ENCODE results near the gene ATP8A2. TPM values are rescaled to one million over a fixed set of nuclear protein-coding genes. Genes with fewer than 3 reads are reported as not detected.

ATP8A2 gene
- total RNA-seq = under 1 TPM; 0.24 to 0.29 TPM
- under 1 TPM in 1 of 2 donors, not detected in 1; 0.13 TPM for polyA plus RNA-seq
- long read RNA-seq, donor 1 = 0 reads
- long read RNA-seq, donor 2, partial matches to known transcripts = 0 of 1 reads
- long read RNA-seq, donor 2, other reads (novel, unspliced or antisense) = 1 of 1 reads

DNA sequence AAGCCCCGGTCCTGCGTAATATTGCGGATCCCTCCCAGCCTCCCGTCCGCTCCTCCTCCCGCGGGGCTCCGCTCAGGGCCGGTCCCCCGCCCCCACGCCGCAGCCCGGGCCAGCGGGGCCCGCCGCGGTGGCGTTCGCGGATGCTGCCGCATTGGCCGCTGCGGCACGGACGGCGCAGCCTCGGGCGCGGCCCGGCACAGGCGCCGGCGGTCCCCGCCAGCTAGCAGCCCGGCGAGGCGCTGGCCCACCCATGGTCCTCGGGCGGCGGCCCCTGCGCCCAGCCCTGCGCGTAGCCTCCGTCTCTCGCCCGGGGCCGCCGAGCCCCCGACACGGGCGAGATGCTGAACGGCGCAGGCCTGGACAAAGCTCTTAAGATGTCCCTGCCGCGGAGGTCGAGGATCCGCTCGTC lies at the start of gene ATP8A2:
Gene ATP8A2, plus strand, starts transcription at position 100 of the 409 bp plus-strand sequence. Its CDS starts 239 bp downstream, at position 339.
- no peak within 1 kb of the TSS for H3K27ac ChIP-seq (ENCODE audit: low read depth in 1 of 2, low read length in 2 of 2)
- no peaks in the 10 kb centered on the region for H3K36me3 ChIP-seq (ENCODE audit: control insufficient read depth in 1 of 2, insufficient read depth in 2 of 2, low read length in 1 of 2)
- H3K4me1 ChIP-seq (ENCODE audit: control insufficient read depth in 1 of 2, insufficient read depth in 2 of 2, low read length in 2 of 2) = no peaks in the 10 kb centered on the region
- ATAC-seq (ENCODE audit: low FRiP score) = no peak
- intact Hi-C loops (cut with DNase I) = no loop called here
- no peaks in the 10 kb centered on the region for H3K27me3 ChIP-seq (ENCODE audit: control insufficient read depth in 1 of 2, insufficient read depth in 2 of 2, low read length in 1 of 2)
- no peak for DNase-seq
- H3K4me3 ChIP-seq (ENCODE audit: low read length in 2 of 2) = peak within 1 kb of the TSS; percentile 32 to 44
- WGBS, 2 donors = 0% methylated on average over 52 to 58 of the region's 58 CpGs
- H3K9me3 ChIP-seq (ENCODE audit: control insufficient read depth, low read length) = no peaks in the 10 kb centered on the region

DNA sequence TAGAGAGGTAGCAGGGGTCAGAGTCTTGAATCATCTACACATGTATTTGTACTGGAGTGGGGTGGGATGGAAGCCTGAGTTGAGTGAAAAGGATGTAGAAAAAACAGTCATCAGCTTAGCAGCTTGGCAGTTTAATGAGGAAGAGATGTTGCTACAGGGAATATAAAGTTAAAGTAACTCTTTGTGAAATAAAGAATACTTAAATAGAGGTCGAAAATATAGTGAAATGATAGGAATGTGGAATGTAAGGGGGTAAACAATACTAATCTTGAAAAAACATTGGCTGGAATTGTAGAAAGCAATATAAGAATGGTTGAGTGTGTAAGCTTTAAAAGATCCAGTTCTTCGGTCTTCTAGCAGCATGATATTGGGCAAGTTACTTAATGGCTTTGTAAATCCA lies 47.7 kb upstream of the ATP8A2 start:
- Histone ChIP-seq H3K4me1 (ENCODE audit: control insufficient read depth in 1 of 2, insufficient read depth in 2 of 2, low read length in 2 of 2) (no peaks in the 10 kb centered on the region), H3K4me3 (ENCODE audit: low read length in 2 of 2) (no peak overlapping the region), H3K9me3 (ENCODE audit: control insufficient read depth, low read length) (no peaks in the 10 kb centered on the region), H3K27me3 (ENCODE audit: control insufficient read depth in 1 of 2, insufficient read depth in 2 of 2, low read length in 1 of 2) (no peaks in the 10 kb centered on the region), H3K36me3 (ENCODE audit: control insufficient read depth in 1 of 2, insufficient read depth in 2 of 2, low read length in 1 of 2) (peaks cover 0 to 4% of the 10 kb centered on the region in 2 donors), H3K27ac (ENCODE audit: low read depth in 1 of 2, low read length in 2 of 2) (no peak overlapping the region)
- 16 to 18% methylated on average over 2 of the region's 2 CpGs for WGBS, 2 donors
- intact Hi-C loops (cut with DNase I) = loop anchor here in 1 of 2 donors (10.0 kb wide), 1 partner anchor 59 kb away; no protein-coding TSS in a partner anchor
- DNase-seq (no peak), ATAC-seq (ENCODE audit: low FRiP score) (no peak)

DNA sequence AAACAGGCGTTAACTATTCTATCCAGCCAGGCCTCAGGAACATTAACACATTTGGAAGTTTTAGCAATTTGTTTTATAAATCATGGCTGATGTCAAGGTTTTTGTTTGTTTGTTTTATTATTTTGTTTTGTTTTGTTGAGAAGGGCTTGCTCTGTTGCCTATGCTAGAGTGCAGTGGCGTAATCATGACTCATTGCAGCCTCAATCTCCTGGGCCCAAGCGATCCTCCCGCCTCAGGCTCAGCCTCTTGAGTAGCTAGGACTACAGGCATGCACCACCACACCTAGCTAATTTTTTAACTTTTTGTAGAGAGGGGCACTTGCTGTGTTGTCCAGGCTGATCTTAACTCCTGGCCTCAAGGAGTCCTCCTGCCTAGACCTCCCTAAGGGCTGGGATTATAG lies 42.1 kb upstream of the ATP8A2 start:
- 85 to 89% methylated on average over 4 of the region's 4 CpGs for WGBS, 2 donors
- H3K36me3 ChIP-seq (ENCODE audit: control insufficient read depth in 1 of 2, insufficient read depth in 2 of 2, low read length in 1 of 2) = peaks cover 3% of the 10 kb centered on the region in 2 donors
- ATAC-seq (ENCODE audit: low FRiP score) (no peak), DNase-seq (no peak)
- H3K9me3 ChIP-seq (ENCODE audit: control insufficient read depth, low read length) = no peaks in the 10 kb centered on the region
- no peak overlapping the region for H3K4me3 ChIP-seq (ENCODE audit: low read length in 2 of 2)
- H3K27ac ChIP-seq (ENCODE audit: low read depth in 1 of 2, low read length in 2 of 2) = no peak overlapping the region
- H3K27me3 ChIP-seq (ENCODE audit: control insufficient read depth in 1 of 2, insufficient read depth in 2 of 2, low read length in 1 of 2) = no peaks in the 10 kb centered on the region
- intact Hi-C loops (cut with DNase I) = loop anchor here in 1 of 2 donors (10.0 kb wide), 1 partner anchor 65 kb away; no protein-coding TSS in a partner anchor
- H3K4me1 ChIP-seq (ENCODE audit: control insufficient read depth in 1 of 2, insufficient read depth in 2 of 2, low read length in 2 of 2) = no peaks in the 10 kb centered on the region

DNA sequence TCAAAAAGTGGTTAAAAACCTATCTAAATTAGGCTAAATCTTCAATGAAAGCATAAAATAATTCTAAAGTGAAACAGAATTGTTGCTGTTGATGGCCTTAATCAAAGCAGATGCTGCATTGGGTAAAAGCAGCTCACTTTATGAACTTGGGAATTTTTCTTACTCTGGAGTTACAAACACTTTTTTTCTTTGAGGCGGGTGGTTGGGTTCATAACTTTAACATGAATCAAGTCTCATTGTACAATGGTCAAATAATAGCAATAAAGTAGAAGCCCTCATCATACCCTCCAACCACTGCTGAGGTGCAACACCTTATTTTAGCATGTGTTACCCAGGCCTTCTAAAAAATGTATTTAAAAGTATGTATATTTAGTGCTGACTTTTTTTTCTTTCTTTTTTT lies 41.2 kb upstream of the ATP8A2 start:
- Histone ChIP-seq H3K9me3 (ENCODE audit: control insufficient read depth, low read length) (no peaks in the 10 kb centered on the region), H3K27ac (ENCODE audit: low read depth in 1 of 2, low read length in 2 of 2) (no peak overlapping the region), H3K4me3 (ENCODE audit: low read length in 2 of 2) (no peak overlapping the region), H3K36me3 (ENCODE audit: control insufficient read depth in 1 of 2, insufficient read depth in 2 of 2, low read length in 1 of 2) (peaks cover 3% of the 10 kb centered on the region in 2 donors), H3K27me3 (ENCODE audit: control insufficient read depth in 1 of 2, insufficient read depth in 2 of 2, low read length in 1 of 2) (no peaks in the 10 kb centered on the region), H3K4me1 (ENCODE audit: control insufficient read depth in 1 of 2, insufficient read depth in 2 of 2, low read length in 2 of 2) (no peaks in the 10 kb centered on the region)
- WGBS, 2 donors = 32 to 43% methylated on average over 1 of the region's 1 CpG
- intact Hi-C loops (cut with DNase I) = no loop called here
- ATAC-seq (ENCODE audit: low FRiP score) (no peak), DNase-seq (no peak)

DNA sequence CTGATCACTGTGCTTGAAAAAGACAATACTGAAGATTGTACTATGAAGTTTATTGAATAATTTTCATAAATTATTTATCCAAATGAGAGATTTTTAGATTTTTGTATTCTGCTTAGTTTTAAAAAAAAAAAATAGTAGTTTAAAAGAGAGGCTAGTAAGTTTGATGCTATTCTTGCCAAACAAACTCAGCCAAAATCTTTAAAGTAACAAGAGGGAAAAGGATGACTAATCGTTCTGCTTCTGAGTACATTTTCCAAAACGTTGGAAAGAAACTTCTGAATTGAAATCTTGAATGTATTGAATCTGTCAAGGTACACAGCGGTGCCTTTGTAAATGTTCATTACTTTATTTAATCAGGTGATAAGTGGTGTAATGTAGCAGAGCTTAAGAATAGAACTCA lies 35.9 kb upstream of the ATP8A2 start:
- 31 to 32% methylated on average over 3 of the region's 3 CpGs for WGBS, 2 donors
- DNase-seq (no peak), ATAC-seq (ENCODE audit: low FRiP score) (no peak)
- Histone ChIP-seq H3K27me3 (ENCODE audit: control insufficient read depth in 1 of 2, insufficient read depth in 2 of 2, low read length in 1 of 2) (no peaks in the 10 kb centered on the region), H3K27ac (ENCODE audit: low read depth in 1 of 2, low read length in 2 of 2) (no peak overlapping the region), H3K4me3 (ENCODE audit: low read length in 2 of 2) (no peak overlapping the region), H3K36me3 (ENCODE audit: control insufficient read depth in 1 of 2, insufficient read depth in 2 of 2, low read length in 1 of 2) (peaks cover 3% of the 10 kb centered on the region in 2 donors), H3K9me3 (ENCODE audit: control insufficient read depth, low read length) (no peaks in the 10 kb centered on the region), H3K4me1 (ENCODE audit: control insufficient read depth in 1 of 2, insufficient read depth in 2 of 2, low read length in 2 of 2) (no peaks in the 10 kb centered on the region)
- intact Hi-C loops (cut with DNase I) = no loop called here

DNA sequence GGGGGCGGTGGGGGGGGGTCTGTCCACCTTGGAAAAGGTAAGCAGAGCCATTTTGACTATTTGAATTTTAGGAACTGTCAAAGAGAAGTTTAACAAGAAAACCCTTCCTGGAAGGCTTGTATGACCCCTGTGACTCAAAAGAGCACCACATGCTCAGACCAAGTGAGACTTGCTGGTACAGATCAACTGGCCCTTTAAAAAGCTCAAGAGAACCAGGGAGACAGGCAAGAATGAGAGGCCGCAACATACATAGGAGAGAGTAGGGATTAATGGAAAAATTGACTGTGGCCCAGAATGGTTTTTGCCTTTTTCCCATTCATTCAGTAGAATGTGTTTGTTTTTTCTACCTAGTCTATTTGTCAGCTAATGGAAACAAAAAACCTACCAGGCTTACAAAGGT lies 26.2 kb upstream of the ATP8A2 start:
- intact Hi-C loops (cut with DNase I) = no loop called here
- DNase-seq (no peak), ATAC-seq (ENCODE audit: low FRiP score) (no peak)
- WGBS, 2 donors = 93 to 100% methylated on average over 2 of the region's 2 CpGs
- Histone ChIP-seq H3K27ac (ENCODE audit: low read depth in 1 of 2, low read length in 2 of 2) (no peak overlapping the region), H3K27me3 (ENCODE audit: control insufficient read depth in 1 of 2, insufficient read depth in 2 of 2, low read length in 1 of 2) (no peaks in the 10 kb centered on the region), H3K36me3 (ENCODE audit: control insufficient read depth in 1 of 2, insufficient read depth in 2 of 2, low read length in 1 of 2) (no peaks in the 10 kb centered on the region), H3K9me3 (ENCODE audit: control insufficient read depth, low read length) (no peaks in the 10 kb centered on the region), H3K4me1 (ENCODE audit: control insufficient read depth in 1 of 2, insufficient read depth in 2 of 2, low read length in 2 of 2) (no peaks in the 10 kb centered on the region), H3K4me3 (ENCODE audit: low read length in 2 of 2) (no peak overlapping the region)

DNA sequence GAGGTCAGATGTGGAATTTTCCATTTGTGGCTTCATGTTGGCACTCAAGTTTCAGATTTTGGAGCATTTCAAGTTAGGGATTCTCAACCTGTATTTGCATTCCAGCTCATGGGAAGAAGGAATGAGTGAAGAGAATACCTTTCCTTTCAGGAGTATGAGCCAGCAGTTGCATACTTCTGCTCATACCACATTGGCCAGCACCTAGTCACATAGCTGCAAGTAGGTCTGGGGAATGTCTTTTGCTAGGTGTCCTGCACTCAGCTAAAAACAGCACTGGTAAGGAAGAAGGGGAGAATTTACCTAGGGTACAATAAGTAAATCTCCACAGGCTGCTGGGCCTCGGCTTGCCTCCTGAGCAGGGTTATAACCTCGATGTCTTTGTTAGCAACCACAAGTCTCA lies 24.6 kb upstream of the ATP8A2 start:
- intact Hi-C loops (cut with DNase I) = no loop called here
- 78 to 83% methylated on average over 2 of the region's 2 CpGs for WGBS, 2 donors
- ATAC-seq (ENCODE audit: low FRiP score) = no peak

DNA sequence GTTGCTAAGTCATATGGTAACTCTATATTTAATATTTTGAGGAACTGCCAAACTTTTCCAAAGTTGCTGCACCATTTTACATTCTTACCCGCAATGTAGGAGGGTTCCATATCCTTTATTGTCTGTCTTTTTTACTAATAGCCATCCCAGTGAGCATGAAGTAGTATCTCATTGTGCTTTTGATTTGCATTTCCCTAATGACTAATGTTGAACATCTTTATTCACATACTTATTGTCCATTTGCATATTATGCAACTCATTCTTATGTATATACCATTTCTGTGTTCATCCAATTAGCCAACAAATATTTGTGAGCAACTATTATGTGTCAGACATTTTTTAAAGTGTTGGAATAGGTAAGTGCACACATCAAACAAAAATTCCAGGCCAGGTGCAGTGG lies 20.4 kb upstream of the ATP8A2 start:
- H3K36me3 ChIP-seq (ENCODE audit: control insufficient read depth in 1 of 2, insufficient read depth in 2 of 2, low read length in 1 of 2) = no peaks in the 10 kb centered on the region
- no peak overlapping the region for H3K4me3 ChIP-seq (ENCODE audit: low read length in 2 of 2)
- intact Hi-C loops (cut with DNase I) = no loop called here
- no peak for DNase-seq
- no peaks in the 10 kb centered on the region for H3K9me3 ChIP-seq (ENCODE audit: control insufficient read depth, low read length)
- no peaks in the 10 kb centered on the region for H3K4me1 ChIP-seq (ENCODE audit: control insufficient read depth in 1 of 2, insufficient read depth in 2 of 2, low read length in 2 of 2)
- no peak for ATAC-seq (ENCODE audit: low FRiP score)
- H3K27me3 ChIP-seq (ENCODE audit: control insufficient read depth in 1 of 2, insufficient read depth in 2 of 2, low read length in 1 of 2) = no peaks in the 10 kb centered on the region
- 97% methylated on average over 1 of the region's 1 CpG for WGBS, 2 donors
- no peak overlapping the region for H3K27ac ChIP-seq (ENCODE audit: low read depth in 1 of 2, low read length in 2 of 2)

More for the DNA sequence above, 24.6 kb upstream of the ATP8A2 start:
- no peaks in the 10 kb centered on the region for H3K27me3 ChIP-seq (ENCODE audit: control insufficient read depth in 1 of 2, insufficient read depth in 2 of 2, low read length in 1 of 2)
- no peak overlapping the region for H3K4me3 ChIP-seq (ENCODE audit: low read length in 2 of 2)
- no peak overlapping the region for H3K27ac ChIP-seq (ENCODE audit: low read depth in 1 of 2, low read length in 2 of 2)
- no peaks in the 10 kb centered on the region for H3K36me3 ChIP-seq (ENCODE audit: control insufficient read depth in 1 of 2, insufficient read depth in 2 of 2, low read length in 1 of 2)
- no peaks in the 10 kb centered on the region for H3K9me3 ChIP-seq (ENCODE audit: control insufficient read depth, low read length)
- DNase-seq = no peak
- no peaks in the 10 kb centered on the region for H3K4me1 ChIP-seq (ENCODE audit: control insufficient read depth in 1 of 2, insufficient read depth in 2 of 2, low read length in 2 of 2)

DNA sequence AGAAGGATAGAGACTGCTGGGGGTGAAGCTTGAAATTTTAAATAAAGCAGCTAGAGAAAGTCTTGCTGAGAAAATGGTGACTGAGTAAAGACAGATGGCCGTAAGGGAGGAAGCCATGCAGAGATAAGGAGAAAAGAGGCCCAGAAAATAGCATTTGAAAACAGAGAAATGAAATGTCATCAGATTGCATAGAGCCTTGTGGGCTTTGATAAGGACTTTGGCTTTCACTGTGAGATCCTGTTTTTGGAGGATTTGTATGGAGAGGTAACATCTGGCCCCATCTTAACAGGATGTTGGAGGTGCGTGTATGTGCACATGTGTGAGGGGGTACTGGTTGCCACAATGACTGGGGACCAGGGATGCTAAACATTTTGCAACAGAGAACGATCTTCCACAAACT lies 19.5 kb upstream of the ATP8A2 start:
- ATAC-seq (ENCODE audit: low FRiP score) (no peak), DNase-seq (no peak)
- Histone ChIP-seq H3K4me1 (ENCODE audit: control insufficient read depth in 1 of 2, insufficient read depth in 2 of 2, low read length in 2 of 2) (no peaks in the 10 kb centered on the region), H3K27me3 (ENCODE audit: control insufficient read depth in 1 of 2, insufficient read depth in 2 of 2, low read length in 1 of 2) (no peaks in the 10 kb centered on the region), H3K27ac (ENCODE audit: low read depth in 1 of 2, low read length in 2 of 2) (no peak overlapping the region), H3K9me3 (ENCODE audit: control insufficient read depth, low read length) (no peaks in the 10 kb centered on the region), H3K36me3 (ENCODE audit: control insufficient read depth in 1 of 2, insufficient read depth in 2 of 2, low read length in 1 of 2) (no peaks in the 10 kb centered on the region), H3K4me3 (ENCODE audit: low read length in 2 of 2) (no peak overlapping the region)
- intact Hi-C loops (cut with DNase I) = no loop called here
- 31 to 34% methylated on average over 3 of the region's 3 CpGs for WGBS, 2 donors
